Measurements from ENCODE around the gene BOLA3.
"Not testable (repeated sequence)": the region's sequence is repeated elsewhere in the genome, so short reads cannot be mapped to it uniquely, and the experiment has no call there.

Gene BOLA3

DNA sequence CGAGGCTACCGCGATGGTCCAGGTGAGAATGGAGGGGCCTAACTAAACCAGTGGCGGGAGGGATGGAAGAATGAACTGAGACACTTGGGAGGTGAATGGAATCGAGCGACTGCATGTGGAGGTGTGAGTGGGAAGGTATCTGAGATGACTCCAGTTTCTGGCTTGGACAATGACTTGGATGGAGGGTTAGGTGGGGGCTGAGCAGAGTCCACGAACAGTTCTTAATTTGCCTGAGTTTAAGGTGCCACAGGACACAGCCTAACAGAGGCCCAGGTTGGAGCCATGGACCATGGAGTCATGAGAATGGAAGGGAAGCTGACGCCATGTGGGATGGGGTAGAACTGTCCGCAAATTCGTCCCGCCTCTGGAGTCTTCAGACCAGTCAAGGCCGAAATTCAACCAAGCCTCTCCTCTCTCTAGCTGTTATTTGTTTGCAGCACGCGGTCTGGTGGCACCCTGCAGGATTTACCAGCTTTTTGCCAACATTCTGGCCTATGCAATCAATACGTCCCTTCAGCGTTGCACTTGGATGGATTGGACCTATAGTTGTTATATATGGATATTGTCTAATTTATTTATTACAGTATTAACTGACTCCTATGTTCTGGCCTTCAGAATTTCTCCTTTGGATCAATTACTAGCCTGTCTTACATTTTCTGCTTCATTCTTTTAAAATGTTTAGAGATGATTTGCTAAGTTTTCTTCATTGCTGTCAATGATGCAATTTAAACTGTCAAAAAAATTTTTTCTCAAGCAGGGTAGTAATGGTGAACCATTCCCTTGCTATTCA, 940 bp upstream of the BOLA3 start:
- no peak for DNase-seq (ENCODE audit: low spot score)

DNA sequence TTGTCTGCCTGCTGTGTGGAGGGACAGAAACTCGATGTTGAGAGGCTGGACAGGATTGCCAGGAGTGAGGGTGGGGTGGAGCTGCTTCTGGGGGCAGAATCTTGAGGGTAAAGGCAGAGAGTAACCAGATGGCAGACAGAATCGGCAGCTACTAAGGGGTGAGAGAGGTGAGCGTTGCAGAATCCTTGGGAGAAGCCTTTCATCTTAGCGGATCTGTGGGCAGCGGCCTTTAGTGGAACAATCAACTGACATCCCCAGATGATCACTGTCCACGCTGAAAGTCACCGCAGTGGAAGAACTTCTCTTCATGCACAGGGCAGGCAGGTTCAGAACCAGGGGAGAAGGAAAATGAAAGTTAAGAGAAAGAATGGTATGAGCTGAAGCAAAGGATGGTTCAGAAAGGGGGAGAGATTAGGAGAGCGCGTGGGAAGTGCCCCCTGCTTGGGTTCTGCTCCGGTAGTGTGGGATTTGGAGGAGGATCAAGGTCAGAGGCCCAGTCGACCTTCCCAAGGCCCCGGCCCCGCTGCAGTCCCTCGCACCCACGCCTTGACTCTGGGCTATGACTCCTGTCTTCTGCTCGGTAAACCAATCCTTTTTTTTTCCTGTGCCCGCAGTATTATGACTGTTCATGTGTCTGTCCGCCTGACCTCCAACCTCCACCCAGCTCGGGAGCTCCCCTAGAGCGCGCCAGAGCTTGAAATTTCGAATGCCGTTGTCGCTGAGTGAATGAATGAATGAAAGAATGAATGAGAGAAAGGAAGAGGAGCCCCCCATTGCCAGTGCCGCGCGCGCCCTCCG, 584 bp downstream of the BOLA3 start:
- DNase-seq (ENCODE audit: low spot score) = peak; percentile 27

DNA sequence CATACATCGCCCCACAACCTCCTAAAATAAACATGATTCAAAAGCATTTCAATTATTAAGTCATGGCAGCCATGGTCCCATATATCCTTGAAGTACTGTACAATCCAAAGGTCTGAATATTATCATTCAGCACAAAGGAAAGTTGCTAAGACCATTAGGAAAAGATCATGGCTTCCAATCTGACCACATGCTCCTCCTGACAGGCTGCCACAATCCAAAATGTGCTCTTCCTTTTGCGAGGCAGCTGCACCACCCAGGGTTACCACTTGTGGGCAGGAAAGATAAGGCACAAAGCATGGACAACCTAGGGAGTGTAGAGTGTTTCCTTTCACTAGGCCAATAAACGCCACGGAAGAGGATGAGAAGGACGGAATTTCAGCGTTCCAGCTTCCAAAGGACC, 5.4 kb downstream of the BOLA3 start:
- DNase-seq (ENCODE audit: low spot score) = no peak

DNA sequence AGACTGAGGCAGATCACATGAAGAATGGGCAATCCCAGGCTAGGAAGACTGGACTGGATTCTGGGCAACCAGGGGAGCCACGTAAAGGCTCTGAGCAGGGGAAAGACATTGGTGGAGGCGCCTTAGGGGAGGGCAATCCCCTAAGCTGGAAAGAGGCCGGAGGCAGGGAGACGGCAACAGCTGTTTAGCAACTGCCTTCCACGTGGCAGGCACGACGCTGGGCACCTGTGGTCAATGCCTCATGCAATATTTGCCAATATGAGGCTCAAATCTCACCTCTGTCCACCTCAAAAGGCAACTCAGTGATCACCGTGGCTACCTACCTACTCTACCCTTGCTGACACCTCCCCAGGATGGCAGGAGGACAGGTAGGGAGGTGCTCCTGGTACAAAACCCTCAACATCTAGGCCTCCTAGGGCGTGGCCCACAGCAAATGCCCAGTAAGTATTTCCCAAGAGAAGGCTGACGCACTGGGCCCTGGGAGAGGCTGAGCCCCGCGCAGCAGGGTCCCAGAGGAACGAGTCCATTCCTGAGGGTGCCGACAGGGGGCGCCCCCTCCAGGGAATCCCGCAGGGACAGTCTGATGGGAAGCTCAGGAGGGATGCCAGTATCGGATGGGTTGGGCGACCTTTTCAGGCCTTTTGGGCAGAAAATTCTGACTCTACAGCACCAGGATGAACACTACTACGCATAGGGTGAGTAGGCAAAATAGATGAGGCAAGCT, 8.9 kb downstream of the BOLA3 start:
- DNase-seq (ENCODE audit: low spot score) = no peak

DNA sequence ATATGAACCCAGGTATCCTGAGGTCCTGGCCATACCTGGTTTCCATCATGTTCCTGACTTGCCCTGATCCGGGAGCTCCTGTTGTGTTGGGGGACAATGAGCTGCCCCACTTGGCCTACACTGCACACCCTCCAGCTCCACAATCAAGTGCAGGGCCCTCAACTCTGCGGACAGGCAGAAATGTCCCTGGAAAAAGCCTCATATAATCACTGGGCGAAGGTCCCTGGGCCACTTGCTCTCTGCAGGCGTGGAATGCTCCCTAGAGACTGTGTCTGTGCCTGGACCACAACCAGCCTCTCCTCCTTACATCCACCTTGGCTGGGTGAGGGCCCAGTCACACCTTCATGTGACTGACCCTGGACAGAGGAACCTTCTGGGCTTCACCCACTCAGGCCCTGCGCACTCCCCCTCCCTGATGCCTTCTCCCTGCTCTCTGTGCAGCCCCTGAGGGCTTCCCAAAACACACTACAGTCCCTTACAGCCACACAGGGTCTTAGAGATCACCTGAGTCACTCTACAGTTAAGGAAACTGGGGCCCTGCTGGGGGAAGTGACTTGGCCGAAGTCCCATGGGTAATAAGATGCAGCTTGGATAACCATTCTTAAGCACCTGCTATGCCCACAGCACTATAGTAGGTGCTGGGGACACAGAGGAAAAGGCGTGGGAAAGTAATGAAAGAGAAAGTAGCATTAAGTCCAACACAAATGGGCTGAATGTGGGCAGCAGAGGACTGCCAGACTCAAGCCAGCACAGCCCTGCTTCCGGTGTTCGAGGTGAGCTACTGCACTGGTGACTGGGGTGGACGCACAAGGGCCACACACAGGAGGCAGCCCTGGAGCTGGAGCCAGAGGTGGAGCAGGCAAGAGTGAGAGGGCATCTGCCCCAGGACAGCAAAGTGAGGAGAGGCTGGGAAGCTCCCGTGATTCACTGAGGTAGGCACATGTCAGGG, 9.8 kb downstream of the BOLA3 start:
- no peak for DNase-seq (ENCODE audit: low spot score)

DNA sequence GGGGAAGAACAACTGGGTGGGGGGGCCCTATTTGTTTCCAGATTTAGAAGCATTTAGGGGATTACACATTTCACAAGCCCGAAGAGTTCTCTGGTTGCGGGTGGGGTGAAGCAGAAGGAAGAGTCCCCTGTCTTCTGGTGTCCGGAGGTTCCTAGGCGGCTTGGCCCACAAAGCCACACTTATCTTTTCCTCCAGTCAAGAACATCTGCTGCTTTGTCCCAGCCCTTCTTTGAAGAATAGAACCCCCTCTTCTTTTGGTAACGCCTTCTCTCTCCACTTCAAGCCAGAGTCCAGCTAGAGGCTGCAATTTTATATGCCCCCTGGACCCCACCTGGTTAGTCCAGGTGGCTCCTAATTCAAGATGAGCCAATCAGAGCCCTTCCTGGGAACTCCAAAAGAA, 15.8 kb downstream of the BOLA3 start:
- DNase-seq (ENCODE audit: low spot score) = no peak

DNA sequence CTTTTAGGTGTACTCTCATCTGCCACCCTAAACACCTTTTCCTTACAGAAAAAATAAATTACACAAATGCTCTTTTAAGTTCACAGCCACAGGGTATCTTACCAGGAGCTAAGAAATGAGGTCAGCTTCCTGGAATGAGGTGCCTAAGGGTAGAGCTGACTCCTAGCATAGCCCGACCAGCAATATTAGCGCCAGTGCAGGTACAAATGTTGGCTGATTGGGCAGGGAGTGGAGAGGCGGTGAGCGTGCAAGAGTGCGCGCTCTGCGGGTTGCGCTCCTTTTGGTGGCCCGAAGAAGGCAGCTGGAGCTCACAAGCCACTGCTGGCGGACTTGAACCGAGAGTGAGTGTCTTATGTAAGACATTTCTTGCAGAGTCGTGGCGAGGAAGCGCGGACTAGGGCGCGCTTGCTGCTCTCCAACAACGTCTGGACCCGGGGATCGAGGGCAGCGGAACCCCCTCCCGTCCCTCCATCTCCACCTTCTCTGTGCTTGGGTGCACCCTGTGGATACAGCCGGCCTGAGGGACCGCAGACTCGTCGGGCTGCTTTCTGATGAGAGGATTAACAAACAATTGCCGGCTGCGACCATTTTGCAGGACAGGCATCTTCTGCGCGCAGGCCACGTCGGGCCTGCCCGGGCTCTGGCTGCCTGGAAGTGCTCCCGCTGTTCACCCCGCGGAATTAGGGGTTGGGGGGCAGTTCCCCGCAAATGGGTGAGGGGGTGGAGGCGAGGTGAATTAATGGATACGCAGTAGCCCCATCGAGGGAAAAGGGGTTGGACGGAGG, 17.3 kb downstream of the BOLA3 start:
- DNase-seq (ENCODE audit: low spot score) = no peak

DNA sequence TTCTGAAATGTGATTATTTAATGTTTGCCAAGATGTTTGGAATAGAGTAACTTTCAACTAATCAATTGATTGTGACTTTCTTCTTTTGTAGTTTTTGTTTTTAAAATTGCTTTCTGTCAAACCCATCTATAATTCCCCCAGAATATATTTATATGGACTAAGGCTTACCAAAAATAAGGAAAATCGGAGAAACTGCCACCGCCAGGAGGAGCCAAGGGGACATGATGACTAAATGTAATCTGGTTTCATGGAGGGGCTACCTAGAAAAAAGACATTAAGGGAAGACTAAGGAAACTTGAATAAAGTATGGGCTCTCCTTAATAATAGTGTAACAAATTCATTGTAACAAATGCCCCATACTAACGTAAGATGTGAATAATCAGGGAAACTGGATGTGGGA, 19.5 kb downstream of the BOLA3 start:
- no peak for DNase-seq (ENCODE audit: low spot score)

DNA sequence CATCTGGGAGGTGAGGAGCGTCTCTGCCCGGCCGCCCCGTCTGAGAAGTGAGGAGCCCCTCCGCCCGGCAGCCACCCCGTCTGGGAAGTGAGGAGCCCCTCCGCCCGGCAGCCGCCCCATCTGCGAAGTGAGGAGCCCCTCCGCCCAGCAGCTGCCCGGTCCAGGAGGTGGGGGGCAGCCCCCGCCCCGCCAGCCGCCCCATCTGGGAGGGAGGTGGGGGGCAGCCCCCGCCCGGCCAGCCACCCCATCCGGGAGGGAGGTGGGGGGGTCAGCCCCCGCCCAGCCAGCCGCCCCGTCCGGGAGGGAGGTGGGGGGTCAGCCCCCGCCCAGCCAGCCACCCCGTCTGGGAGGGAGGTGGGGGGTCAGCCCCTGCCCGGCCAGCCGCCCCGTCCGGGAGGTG, 23.8 kb downstream of the BOLA3 start:
- not testable (repeated sequence) for DNase-seq (ENCODE audit: low spot score)

DNA sequence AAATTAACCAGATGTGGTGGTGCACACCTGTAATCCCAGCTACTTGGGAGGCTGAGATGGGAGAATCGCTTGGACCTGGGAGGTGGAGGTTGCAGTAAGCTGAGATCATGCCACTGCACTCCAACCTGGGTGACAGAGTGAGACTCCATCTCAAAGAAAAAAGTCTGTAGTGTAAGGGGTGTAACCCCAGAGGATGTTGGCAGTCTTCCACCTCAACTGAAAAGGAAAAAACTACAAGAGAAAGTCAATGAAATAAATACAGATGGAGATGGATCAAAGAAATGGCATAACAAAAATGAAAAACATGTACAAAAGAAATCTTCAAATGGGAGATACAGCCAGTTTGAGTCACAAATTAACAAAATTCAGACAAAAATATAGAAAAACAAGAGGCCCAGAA, 25.9 kb downstream of the BOLA3 start:
- not testable (repeated sequence) for DNase-seq (ENCODE audit: low spot score)

DNA sequence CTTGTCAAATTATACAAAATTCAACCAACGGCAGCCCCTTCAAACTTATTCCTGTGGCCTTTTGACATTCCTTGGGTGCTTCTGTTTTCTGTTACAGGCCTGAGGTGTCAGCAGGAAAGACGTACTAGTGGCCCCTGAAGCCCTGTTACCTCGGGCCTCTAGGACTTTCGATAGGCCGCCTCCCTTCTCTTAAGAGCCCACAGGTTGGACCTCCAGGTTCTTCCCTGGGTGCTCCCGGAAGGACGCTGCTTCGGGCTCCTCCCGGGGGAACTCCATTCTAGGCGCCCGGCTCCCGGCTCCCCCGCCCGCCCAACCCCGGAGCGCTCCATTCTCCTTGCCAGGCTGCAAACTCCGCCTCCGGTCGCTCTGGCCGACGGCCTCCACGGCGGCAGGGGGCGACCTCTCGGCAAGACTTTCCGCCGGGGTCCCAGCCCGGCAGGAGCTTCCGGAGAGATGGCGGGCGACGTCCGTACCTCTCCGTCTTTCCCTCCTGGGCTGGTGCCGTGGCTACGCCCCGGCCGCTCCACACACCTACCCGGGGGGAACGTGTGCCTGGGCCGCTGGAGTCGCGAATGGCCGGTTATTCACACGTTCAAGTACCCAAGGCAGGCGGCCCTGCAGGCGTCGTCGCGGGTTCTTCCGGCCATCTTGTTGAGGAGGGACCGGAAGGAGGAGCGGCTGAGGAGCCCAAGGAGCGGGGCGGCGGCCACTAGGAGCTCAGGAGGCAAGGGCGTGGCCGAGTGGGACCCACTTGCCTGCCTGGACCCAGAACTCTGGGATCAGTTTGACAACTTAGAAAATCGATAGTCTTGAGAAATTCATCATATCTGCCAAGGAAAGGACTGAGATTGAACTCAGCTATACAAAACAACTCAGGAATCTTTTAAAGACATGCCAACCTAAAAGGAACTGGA, 27.5 kb downstream of the BOLA3 start:
- peak; percentile 67 for DNase-seq (ENCODE audit: low spot score)

DNA sequence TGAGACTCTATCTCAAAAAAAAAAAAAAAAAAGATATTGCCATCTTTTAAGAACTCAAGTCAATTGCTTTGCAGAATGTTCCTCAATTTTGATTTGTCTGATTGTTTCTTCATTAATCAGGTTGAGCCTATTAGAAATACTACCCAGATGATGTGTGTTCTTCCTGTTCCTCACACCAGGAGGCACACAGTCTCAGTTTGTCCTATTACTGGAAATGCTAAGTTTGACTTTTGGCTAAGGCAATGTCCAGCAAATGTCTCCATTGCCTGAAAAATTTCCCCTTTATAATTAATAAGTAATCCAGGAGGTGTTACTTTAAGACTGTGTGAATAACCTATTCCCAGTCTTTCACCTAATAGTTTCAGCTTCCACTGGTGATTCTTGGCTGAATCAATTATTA, 28.4 kb downstream of the BOLA3 start:
- DNase-seq (ENCODE audit: low spot score) = no peak

DNA sequence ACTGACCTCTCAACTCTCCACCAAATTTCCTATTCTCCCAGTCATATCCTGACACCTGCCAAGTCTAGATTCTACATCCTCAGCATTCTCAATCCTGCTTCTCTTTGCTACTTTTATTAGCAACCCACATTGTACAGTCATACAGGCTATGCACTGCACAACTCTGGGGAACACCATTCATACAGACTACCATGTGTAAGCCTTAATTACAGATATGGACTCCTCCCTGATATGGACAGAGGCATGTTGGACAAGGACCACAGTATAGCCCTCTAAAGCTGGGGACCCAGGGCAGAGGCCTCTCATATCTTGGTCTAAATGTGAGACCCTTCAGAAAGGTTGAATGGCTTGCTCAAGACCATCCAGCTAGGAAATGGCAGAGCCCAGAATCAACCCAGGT, 36.3 kb downstream of the BOLA3 start:
- no peak for DNase-seq (ENCODE audit: low spot score)

DNA sequence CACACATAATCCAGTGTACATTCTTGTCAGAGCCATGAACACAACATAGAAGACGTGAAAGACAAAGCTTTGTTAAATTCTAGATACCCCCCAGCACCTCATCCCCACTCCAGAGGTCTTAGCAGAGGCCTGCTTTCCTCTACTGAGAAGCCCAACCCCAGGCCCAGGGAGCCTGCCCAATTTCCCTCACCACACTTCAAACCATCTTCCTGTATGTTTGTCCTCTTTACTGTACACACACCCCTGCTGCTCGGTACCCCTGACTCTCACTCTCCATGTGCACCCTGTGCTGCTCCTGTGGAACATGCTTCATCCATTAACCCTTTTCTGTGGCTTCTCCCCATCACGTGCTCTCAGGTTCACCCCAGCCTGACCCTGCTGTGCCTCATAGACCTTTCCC, 37.2 kb downstream of the BOLA3 start:
- DNase-seq (ENCODE audit: low spot score) = no peak

DNA sequence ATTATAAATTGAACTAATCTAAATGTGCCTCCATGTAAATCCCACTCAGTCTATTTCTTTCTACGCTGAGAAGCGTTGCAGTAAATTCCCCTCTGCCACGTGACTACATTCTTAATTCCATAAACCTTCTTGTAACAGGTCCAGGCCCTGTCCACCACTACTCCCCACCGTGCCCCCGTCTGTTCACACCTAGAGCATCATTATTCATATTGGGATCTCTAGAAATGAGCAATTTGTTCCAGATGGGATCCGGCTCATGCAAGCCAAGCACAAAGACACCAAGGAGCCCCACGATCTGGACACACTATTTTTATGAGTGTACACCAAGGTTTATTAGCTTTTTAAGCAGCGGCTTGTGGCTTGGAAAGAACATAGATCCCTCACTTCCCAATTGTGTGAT, 38.2 kb downstream of the BOLA3 start:
- DNase-seq (ENCODE audit: low spot score) = no peak

DNA sequence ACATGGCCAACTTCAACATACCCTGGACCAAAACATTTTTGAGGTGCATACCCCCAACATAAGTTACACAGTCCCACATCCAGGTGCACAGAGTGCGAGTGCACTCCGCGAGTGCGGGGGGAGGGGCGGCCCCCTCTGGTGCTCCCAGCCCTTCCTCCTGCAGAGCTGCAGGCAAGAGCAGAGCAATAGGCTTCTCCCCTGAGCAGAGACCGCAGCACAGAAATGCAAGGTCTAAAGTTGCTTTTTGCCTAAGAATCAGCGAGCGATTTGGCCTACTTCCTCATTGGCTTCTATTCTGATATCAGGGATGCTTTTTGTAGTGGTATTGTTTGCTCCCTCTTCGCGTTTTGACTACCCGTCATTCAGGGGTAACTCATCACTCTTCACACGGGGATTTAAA, 40.6 kb downstream of the BOLA3 start:
- no peak for DNase-seq (ENCODE audit: low spot score)

DNA sequence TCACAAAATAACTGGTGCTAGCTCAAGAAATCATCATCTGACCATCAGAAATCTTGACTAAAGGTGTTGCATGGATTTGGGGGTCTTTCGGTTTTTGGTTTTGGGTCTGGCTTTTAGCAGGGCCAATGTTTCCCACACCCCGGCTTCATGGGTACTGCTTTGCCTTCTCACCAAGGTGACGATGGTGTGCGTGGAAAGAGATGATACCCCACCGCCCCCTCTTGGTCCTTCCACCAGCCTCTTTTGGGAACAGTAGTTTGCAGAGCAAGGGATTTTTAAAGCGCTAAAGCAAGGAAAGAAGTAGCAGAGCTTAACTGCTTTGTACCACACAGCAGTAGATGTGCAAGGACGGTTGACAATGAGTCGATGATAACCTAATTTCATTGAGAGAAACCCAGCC, 42.3 kb downstream of the BOLA3 start:
- no peak for DNase-seq (ENCODE audit: low spot score)

DNA sequence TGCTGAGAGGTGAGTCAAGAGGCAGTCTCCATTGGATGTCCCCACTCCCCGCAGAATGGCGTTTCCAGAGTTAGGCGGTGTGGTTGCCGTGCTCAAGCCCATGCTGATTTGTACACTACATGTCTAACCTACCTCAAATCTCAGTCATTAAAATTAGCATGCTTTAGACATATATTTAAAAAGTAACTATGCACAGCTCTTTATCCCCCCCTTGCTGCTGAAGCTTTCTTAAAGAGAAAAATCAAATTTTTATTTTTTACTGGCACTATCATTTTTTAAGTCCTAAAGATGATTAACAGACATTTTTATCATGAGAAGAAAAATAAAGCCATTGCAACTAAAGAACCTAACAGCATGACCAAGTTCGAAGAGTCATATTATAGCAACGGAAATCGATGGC, 42.9 kb downstream of the BOLA3 start:
- no peak for DNase-seq (ENCODE audit: low spot score)

DNA sequence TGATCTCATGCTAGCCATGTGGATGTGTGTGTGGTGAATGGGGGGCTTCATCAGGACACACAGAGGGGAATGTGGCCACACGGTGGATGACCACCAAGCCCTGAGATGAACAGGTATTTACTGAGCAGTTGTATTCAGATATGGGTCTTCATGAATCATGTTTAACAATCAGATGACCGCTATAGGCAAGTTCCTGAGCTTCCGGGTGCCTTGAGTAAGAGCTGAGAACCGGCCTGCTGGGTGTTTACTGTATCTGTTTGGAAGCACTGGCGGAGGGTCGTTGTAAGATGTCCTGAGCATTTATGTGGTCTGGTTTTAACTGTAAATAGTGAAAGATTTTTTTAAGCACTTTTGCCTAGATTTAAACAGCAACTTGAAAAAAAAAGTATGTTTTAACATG, 43.9 kb downstream of the BOLA3 start:
- DNase-seq (ENCODE audit: low spot score) = no peak

DNA sequence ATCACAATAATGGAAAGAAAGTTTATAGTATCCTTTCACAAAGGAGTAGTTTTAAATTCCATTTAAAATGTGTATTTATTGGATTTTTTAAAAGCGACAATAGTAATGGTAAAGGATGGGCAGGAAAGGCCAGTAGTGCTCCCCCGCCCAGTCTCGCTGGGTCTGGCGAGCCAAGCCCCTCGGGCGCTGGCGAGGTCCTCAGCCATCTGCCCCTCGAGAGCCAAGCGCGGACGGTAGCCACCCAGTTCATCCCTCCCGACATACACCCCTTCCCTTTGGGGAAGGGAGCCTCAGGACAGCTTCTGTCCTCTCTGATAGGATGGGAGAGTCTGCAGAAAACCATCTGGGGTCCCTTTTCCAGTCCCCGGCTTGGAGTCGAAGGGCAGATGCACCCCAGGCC, 45.2 kb downstream of the BOLA3 start:
- DNase-seq (ENCODE audit: low spot score) = no peak
